ENCODE measurements around the gene NFKBIE.
A peak's percentile ranks its signal among the peaks of the same experiment; 100 is the strongest.

NFKBIE gene

DNA sequence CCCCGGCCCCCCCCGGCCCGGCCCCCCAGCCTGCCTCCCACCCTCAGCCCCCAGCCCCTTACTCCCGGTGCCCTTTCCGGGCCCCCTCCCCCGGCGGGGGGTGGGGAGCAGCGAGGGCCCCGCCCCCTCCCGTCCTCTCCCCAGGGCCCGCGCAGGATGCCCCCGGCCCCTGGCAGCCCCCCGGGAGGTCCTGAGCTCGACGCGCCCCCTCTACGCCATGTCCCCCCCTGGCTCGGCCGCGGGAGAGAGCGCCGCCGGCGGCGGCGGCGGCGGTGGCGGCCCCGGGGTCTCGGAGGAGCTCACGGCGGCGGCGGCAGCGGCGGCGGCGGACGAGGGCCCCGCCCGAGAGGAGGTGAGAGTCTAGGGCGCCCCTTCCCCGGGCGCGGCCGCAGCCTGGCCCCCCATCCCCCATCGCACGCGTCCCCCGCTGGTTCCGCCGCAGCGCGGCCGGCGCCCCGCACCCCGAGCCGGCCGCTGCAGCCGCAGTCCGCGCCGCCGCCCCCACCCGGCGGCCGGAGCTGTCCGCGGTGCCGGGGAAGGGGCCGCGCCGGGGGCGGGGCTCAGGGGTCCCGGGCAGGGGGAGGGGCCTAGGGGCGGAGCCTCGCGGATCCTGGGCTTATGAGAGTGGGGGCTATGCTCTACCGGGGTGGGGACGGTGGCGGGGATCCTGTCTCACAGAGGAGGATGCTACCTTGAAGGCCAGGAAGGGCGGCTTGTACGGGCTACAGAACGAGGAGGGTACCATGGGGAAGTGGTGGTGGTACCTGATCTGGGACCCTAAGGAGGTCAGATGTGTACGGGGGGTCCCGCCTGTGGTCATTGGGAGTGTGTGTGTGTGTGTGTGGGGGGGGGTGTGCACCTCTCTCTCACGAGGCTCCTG, 5.4 kb upstream of the NFKBIE start:
- H3K4me3 ChIP-seq (ENCODE audit: low read depth, low read length) = peak overlapping the region; percentile 17
- no peak for DNase-seq (ENCODE audit: low read depth)
- in situ Hi-C loops (cut with HindIII; ENCODE audit: low sequenced_read_pairs) = no loop called here
- TF ChIP-seq, protein P1, sequence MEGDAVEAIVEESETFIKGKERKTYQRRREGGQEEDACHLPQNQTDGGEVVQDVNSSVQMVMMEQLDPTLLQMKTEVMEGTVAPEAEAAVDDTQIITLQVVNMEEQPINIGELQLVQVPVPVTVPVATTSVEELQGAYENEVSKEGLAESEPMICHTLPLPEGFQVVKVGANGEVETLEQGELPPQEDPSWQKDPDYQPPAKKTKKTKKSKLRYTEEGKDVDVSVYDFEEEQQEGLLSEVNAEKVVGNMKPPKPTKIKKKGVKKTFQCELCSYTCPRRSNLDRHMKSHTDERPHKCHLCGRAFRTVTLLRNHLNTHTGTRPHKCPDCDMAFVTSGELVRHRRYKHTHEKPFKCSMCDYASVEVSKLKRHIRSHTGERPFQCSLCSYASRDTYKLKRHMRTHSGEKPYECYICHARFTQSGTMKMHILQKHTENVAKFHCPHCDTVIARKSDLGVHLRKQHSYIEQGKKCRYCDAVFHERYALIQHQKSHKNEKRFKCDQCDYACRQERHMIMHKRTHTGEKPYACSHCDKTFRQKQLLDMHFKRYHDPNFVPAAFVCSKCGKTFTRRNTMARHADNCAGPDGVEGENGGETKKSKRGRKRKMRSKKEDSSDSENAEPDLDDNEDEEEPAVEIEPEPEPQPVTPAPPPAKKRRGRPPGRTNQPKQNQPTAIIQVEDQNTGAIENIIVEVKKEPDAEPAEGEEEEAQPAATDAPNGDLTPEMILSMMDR (IDR thresholded peaks at IDR 0.05; ENCODE audit: low read depth, low read length, missing control alignments) = no peak

DNA sequence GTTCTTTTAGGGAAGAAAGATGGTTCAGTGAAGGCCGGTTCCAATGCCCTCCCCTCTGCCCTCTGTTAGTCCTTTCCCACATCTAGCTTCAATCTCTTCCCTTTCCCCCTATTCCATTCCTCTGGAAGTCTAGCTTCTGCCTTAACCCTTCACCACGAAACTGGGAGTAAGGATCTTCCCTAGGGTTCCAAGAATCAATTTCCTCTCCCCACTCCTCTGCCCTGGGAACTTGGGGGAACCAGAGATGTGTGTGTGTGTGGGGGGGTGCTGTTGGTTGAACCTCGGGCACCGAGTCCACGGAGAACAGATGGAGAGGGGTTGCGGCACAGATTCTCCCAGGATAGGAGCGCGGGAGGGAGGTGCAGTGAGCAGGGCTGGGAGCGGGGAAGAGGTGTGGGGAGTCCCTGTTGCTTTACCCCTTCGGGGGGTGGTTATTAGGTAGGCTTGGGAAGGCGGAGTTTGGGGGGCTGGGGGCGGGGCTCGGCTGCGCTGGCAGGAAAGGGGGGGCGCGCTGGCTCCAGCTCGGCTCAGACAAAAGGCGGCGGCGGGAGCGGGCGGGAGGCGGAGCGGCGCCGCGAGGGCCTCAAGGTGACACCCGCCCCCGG, 4.7 kb upstream of the NFKBIE start, which contains the start of gene TMEM151B:
Gene TMEM151B, plus strand, starts transcription at position 530 of the 605 bp plus-strand sequence. CDS start 293 bp downstream, outside the sequence.
- H3K4me3 ChIP-seq (ENCODE audit: low read depth, low read length) = peak within 1 kb of the TSS; percentile 17
- in situ Hi-C loops (cut with HindIII; ENCODE audit: low sequenced_read_pairs) = no loop called here
- TF ChIP-seq, protein P1 (IDR thresholded peaks at IDR 0.05; ENCODE audit: low read depth, low read length, missing control alignments) = no peak
- no peak for DNase-seq (ENCODE audit: low read depth)

DNA sequence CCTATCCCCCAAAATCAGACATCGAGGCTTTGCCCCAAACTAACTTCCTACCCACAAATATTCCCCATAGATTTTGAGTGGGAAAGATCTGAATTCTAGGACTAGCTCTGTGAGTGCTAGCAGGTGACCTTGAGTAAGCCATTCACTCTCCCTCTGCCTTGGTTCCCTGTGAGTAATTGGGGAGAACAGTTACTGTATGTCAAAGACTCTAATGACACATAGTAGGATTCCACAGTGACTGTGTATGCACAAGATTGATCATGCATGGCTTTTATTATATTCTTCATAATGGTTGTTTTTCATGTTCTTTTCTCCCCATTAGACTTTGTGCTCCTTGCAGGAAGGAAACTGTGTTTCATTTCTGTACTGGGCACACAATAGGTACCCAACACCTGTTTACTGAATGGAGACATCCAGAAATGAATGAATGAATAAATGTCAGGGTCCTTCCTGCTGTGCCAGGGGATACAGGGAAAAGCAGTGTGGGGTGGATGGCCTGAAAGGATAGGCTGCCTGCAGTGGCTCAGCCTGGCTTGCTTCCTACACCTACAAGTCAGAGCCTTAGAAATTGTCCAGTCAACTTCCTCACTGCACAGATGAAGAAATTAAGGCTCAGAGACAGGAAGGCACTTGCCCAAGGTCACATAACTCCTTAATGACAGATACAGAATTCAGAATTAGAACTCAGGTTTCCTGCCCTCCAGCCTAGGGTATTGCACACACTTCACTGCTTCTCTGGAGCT, 4.0 kb upstream of the NFKBIE start:
- in situ Hi-C loops (cut with HindIII; ENCODE audit: low sequenced_read_pairs) = no loop called here
- no peak for DNase-seq (ENCODE audit: low read depth)
- TF ChIP-seq, protein P1 (IDR thresholded peaks at IDR 0.05; ENCODE audit: low read depth, low read length, missing control alignments) = no peak
- H3K4me3 ChIP-seq (ENCODE audit: low read depth, low read length) = no peak overlapping the region

DNA sequence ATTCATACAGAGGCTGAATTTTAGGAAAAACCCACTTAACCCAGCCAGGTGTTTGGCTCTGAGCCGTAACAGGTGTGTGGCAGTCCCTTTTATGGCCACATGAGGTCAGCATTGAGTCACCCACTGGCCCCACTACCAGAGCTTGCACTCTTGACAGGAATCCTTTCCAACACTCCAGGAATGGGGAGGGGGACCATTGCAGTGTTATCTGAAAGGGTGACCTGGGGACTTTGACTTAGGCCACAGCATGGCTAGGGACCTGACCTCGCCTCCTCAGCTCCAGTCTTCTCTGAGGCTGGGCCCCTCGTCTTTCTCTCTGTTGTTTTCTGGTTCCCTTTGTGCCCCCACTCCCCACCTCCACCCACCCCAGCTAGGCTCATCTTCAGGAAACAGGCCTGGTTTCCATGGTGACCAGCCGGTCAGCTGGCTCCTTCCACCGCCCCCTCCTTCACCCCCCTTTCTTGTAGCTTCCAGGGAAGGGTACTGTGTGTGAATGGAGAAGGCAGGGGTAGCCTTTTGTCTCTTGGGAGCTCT, 2.8 kb upstream of the NFKBIE start:
- no peak for DNase-seq (ENCODE audit: low read depth)
- H3K4me3 ChIP-seq (ENCODE audit: low read depth, low read length) = no peak overlapping the region
- TF ChIP-seq, protein P1 (IDR thresholded peaks at IDR 0.05; ENCODE audit: low read depth, low read length, missing control alignments) = peak; percentile 97
- in situ Hi-C loops (cut with HindIII; ENCODE audit: low sequenced_read_pairs) = no loop called here

DNA sequence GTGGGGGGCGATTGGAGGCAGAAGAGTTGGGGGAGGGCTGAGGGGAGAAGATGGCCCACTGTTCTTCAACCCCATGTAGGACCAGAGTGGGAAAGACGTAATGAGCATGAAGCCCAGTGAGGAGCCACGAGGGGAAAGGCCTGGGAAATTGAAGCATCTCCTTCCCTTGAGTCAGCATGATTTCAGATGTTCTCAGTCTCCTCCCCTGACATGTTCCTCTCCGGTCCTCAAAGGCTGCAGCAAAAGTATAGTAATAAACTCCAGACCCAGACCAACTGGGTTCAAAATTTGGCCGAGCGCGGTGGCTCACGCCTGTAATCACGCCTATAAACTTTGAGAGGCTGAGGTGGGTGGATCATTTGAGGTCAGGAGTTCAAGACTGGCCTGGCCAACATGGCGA, 1.9 kb upstream of the NFKBIE start:
- H3K4me3 ChIP-seq (ENCODE audit: low read depth, low read length) = no peak overlapping the region
- TF ChIP-seq, protein P1 (IDR thresholded peaks at IDR 0.05; ENCODE audit: low read depth, low read length, missing control alignments) = no peak
- no peak for DNase-seq (ENCODE audit: low read depth)
- in situ Hi-C loops (cut with HindIII; ENCODE audit: low sequenced_read_pairs) = no loop called here

DNA sequence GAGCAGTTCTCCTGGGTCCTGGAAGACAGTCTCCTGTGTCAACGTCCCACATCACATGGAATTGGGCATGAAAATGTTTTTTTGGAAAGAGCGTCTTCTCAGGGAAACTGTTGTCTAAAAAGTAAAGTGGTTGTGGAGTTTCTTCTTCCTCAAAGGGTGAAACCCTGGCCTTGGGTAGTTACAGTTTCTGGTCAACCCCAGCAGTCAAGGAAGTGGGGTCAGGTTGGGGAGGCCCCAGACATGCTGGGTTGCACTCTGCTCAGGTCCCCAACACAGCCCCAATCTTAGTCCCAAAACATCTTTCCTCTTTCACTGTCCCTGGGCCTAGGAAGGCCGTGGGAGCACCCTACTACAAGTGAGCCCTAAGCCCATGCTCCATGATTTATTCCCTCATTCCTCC, 996 bp upstream of the NFKBIE start:
- H3K4me3 ChIP-seq (ENCODE audit: low read depth, low read length) = no peak overlapping the region
- TF ChIP-seq, protein P1 (IDR thresholded peaks at IDR 0.05; ENCODE audit: low read depth, low read length, missing control alignments) = no peak
- DNase-seq (ENCODE audit: low read depth) = no peak
- in situ Hi-C loops (cut with HindIII; ENCODE audit: low sequenced_read_pairs) = no loop called here

All from astrocyte of the cerebellum (primary cell).